ENCODE results near the gene OSBPL8. TPM values are rescaled to one million over a fixed set of nuclear protein-coding genes. Genes with fewer than 3 reads are reported as not detected.

The OSBPL8 gene
- total RNA-seq, 1 donor from 2014 or later = 77.5 TPM

DNA sequence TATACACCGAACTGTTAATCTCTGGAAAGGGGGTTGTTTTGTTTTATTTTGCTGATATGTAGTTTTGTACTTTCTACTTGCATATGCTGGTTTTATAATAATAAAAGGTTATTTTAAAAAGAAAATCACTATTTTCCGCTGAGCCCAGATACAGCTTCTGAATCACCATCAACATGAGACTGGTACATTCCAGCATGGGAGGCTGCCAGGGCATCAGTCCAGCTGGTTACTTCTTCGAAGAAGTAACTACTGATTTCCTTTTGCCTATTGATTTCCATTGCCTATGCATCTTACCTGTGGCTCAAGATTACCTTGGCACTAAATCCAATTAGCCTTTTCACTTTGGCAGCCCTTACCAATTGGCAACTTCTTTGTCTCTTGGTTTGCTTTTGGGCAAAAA is 11.7 kb upstream of the OSBPL8 start:
- H3K4me3 ChIP-seq (ENCODE audit: low read depth, low read length) = no peak overlapping the region
- TF ChIP-seq, protein P1, sequence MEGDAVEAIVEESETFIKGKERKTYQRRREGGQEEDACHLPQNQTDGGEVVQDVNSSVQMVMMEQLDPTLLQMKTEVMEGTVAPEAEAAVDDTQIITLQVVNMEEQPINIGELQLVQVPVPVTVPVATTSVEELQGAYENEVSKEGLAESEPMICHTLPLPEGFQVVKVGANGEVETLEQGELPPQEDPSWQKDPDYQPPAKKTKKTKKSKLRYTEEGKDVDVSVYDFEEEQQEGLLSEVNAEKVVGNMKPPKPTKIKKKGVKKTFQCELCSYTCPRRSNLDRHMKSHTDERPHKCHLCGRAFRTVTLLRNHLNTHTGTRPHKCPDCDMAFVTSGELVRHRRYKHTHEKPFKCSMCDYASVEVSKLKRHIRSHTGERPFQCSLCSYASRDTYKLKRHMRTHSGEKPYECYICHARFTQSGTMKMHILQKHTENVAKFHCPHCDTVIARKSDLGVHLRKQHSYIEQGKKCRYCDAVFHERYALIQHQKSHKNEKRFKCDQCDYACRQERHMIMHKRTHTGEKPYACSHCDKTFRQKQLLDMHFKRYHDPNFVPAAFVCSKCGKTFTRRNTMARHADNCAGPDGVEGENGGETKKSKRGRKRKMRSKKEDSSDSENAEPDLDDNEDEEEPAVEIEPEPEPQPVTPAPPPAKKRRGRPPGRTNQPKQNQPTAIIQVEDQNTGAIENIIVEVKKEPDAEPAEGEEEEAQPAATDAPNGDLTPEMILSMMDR (IDR thresholded peaks at IDR 0.05; ENCODE audit: insufficient read depth, low read length, poor library complexity, severe bottlenecking) = no peak
- H3K27me3 ChIP-seq (ENCODE audit: control insufficient read depth, insufficient read depth, low read length) = no peaks in the 10 kb centered on the region
- H3K36me3 ChIP-seq (ENCODE audit: control insufficient read depth, insufficient read depth, low read length) = no peaks in the 10 kb centered on the region
- DNase-seq (ENCODE audit: low read depth) = no peak

DNA sequence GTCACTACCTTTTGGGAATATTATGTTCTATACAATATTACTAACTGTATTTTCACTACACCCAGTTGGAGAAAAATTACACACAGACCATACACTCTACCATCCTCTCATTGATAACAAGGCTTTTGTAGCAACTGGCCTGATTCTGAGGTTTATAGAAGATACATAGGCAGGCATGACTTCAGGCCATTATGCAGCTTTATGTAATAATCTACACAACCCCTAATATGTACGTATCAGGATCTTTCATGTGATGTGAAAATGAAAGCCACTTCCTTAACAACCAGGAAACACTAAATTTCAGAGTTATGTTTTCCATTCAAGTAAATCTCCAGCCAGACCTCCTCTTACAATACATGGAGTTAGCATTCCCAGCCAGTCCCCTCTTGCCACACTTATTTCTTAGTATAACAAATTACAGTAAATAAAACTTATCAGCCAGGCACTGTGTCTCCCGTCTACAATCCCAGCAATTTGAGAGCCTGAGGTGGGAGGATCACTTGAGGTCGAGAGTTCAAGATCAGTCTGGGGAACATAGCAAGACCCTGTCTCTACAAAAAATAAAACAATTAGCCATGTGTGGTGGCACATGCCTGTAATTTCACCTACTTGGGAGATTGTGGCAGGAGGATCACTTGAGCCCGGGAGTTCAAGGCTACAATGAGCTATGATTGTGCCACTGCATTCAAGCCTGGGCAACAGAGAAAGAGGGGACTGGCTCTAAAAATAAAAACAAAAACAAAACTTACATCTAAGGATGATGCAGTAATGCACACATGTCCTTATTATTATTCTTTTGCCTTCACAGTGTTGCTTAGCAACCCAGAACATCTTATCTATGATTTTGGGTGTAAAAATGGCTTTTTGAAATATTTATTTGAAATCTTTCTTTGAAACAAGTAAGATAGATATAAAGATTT is 10.4 kb upstream of the OSBPL8 start:
- H3K36me3 ChIP-seq (ENCODE audit: control insufficient read depth, insufficient read depth, low read length) = no peaks in the 10 kb centered on the region
- TF ChIP-seq, protein P1 (IDR thresholded peaks at IDR 0.05; ENCODE audit: insufficient read depth, low read length, poor library complexity, severe bottlenecking) = no peak
- H3K4me3 ChIP-seq (ENCODE audit: low read depth, low read length) = no peak overlapping the region
- H3K27me3 ChIP-seq (ENCODE audit: control insufficient read depth, insufficient read depth, low read length) = no peaks in the 10 kb centered on the region
- no peak for DNase-seq (ENCODE audit: low read depth)

GRCh38 chr12:76568888-76569551 is 9.4 kb upstream of the OSBPL8 start:
- no peaks in the 10 kb centered on the region for H3K27me3 ChIP-seq (ENCODE audit: control insufficient read depth, insufficient read depth, low read length)
- H3K36me3 ChIP-seq (ENCODE audit: control insufficient read depth, insufficient read depth, low read length) = no peaks in the 10 kb centered on the region
- DNase-seq (ENCODE audit: low read depth) = no peak
- TF ChIP-seq, protein P1 (IDR thresholded peaks at IDR 0.05; ENCODE audit: insufficient read depth, low read length, poor library complexity, severe bottlenecking) = no peak
- no peak overlapping the region for H3K4me3 ChIP-seq (ENCODE audit: low read depth, low read length)

- Histone ChIP-seq H3K4me3 (ENCODE audit: low read depth, low read length) (no peak overlapping the region), H3K36me3 (ENCODE audit: control insufficient read depth, insufficient read depth, low read length) (no peaks in the 10 kb centered on the region), H3K27me3 (ENCODE audit: control insufficient read depth, insufficient read depth, low read length) (no peaks in the 10 kb centered on the region)
- DNase-seq (ENCODE audit: low read depth) = no peak
- TF ChIP-seq, protein P1 (IDR thresholded peaks at IDR 0.05; ENCODE audit: insufficient read depth, low read length, poor library complexity, severe bottlenecking) = no peak
These were observed 8.6 kb upstream of the OSBPL8 start for GRCh38 chr12:76568130-76568529.

- Histone ChIP-seq H3K27me3 (ENCODE audit: control insufficient read depth, insufficient read depth, low read length) (no peaks in the 10 kb centered on the region), H3K4me3 (ENCODE audit: low read depth, low read length) (no peak overlapping the region), H3K36me3 (ENCODE audit: control insufficient read depth, insufficient read depth, low read length) (no peaks in the 10 kb centered on the region)
- DNase-seq (ENCODE audit: low read depth) = no peak
- TF ChIP-seq, protein P1 (IDR thresholded peaks at IDR 0.05; ENCODE audit: insufficient read depth, low read length, poor library complexity, severe bottlenecking) = no peak
These were observed 3.5 kb upstream of the OSBPL8 start for GRCh38 chr12:76563061-76563460.

Data from kidney epithelial cell (primary cell).